HEK293 (cell line): ENCODE data around the gene RB1.

Experiments used
- CTCF ChIA-PET: fragments of 350-600 bp; formaldehyde crosslinking; extraction: SDS; loops from one replicate; lab custom pipeline; 2021; ENCODE audit warnings: antibody characterized with exemption; lab: Yijun Ruan, JAX
- POLR2A ChIA-PET: fragments of 300-600 bp; formaldehyde crosslinking; extraction: SDS; loops from one replicate; lab custom pipeline; 2020; ENCODE audit warnings: antibody characterized with exemption, inconsistent platforms; lab: Yijun Ruan, JAX
- H3K27ac ChIP-seq: fragments of 200-500 bp; sonication (Bioruptor generic); 2 replicates; pipeline ENCODE4 v1.5.1; 2014; ENCODE audit warnings: low read depth, low read length, control low read depth, inconsistent platforms; ENCODE audit errors: extremely low read depth
- H3K36me3 ChIP-seq, 2 experiments: fragments of 200-500 bp in 1 of 2; sonication (Bioruptor generic) in 1 of 2; 1 replicate in 1 of 2; 2 replicates in 1 of 2; pipeline ENCODE4 v1.5.1; 2014 to 2017; ENCODE audit warnings: inconsistent platforms in 2 of 2, low read length in 2 of 2; ENCODE audit not compliant: control insufficient read depth in 2 of 2, insufficient read depth in 1 of 2
- H3K4me1 ChIP-seq: fragments of 200-500 bp; sonication (Bioruptor generic); 2 replicates; pipeline ENCODE4 v1.5.1; 2014; ENCODE audit warnings: mild to moderate bottlenecking, low read length, inconsistent platforms; ENCODE audit not compliant: control insufficient read depth, insufficient read depth
- H3K4me3 ChIP-seq: 2 replicates; pipeline ENCODE4 v1.5.1; 2011; ENCODE audit warnings: low read depth, mild to moderate bottlenecking, control low read depth, low read length, moderate library complexity
- H3K9me3 ChIP-seq: fragments of 200-500 bp; sonication (Bioruptor generic); 2 replicates; pipeline ENCODE4 v1.5.1; 2014; ENCODE audit warnings: low read depth, low read length, inconsistent platforms; ENCODE audit not compliant: control insufficient read depth, insufficient read depth
- KLF7 ChIP-seq: fragments of 450-650 bp; formaldehyde crosslinking; IDR thresholded peaks from 2 replicates; pipeline ENCODE4 v1.5.1; 2016; ENCODE audit warnings: missing biosample characterization, missing genetic modification characterization, borderline replicate concordance
- REPIN1 ChIP-seq: fragments of 450-650 bp; formaldehyde crosslinking; IDR thresholded peaks from 2 replicates; pipeline ENCODE4 v1.5.1; 2017; ENCODE audit warnings: missing biosample characterization, missing genetic modification characterization, low read depth
- SALL2 ChIP-seq: fragments of 450-650 bp; formaldehyde crosslinking; IDR thresholded peaks from 2 replicates; pipeline ENCODE4 v1.5.0; 2017; ENCODE audit warnings: missing biosample characterization, mild to moderate bottlenecking, missing genetic modification characterization, borderline replicate concordance
- SCRT2 ChIP-seq: fragments of 450-650 bp; formaldehyde crosslinking; IDR thresholded peaks from 2 replicates; pipeline ENCODE4 v1.5.1; 2016; ENCODE audit warnings: missing biosample characterization, missing genetic modification characterization
- ZBTB48 ChIP-seq: fragments of 450-650 bp; formaldehyde crosslinking; IDR thresholded peaks from 2 replicates; pipeline ENCODE4 v1.5.1; 2016; ENCODE audit warnings: missing biosample characterization, missing genetic modification characterization
- ZNF248 ChIP-seq: fragments of 450-650 bp; formaldehyde crosslinking; IDR thresholded peaks from 2 replicates; pipeline ENCODE4 v1.5.1; 2017; ENCODE audit warnings: missing biosample characterization, missing genetic modification characterization
- ZNF311 ChIP-seq: fragments of 450-650 bp; formaldehyde crosslinking; IDR thresholded peaks from 2 replicates; pipeline ENCODE4 v1.5.1; 2017; ENCODE audit warnings: missing biosample characterization, missing genetic modification characterization, borderline replicate concordance
- ZNF433 ChIP-seq: fragments of 450-650 bp; formaldehyde crosslinking; IDR thresholded peaks from 2 replicates; pipeline ENCODE4 v1.5.1; 2016; ENCODE audit warnings: missing biosample characterization, missing genetic modification characterization, low read depth
- ZNF510 ChIP-seq: fragments of 450-650 bp; formaldehyde crosslinking; IDR thresholded peaks from 2 replicates; pipeline ENCODE4 v1.5.1; 2018; ENCODE audit warnings: mild to moderate bottlenecking, missing genetic modification characterization, missing biosample characterization; ENCODE audit not compliant: insufficient replicate concordance
- ZNF585B ChIP-seq: fragments of 450-650 bp; formaldehyde crosslinking; IDR thresholded peaks from 2 replicates; pipeline ENCODE4 v1.5.1; 2016; ENCODE audit warnings: missing biosample characterization, missing genetic modification characterization
- TF ChIP-seq, protein P1 (sequence below): fragments of 450-650 bp; formaldehyde crosslinking; IDR thresholded peaks from 2 replicates; pipeline ENCODE4 v1.5.1; 2016; ENCODE audit warnings: missing biosample characterization, missing genetic modification characterization
- TF ChIP-seq, protein P2 (sequence below): fragments of 450-650 bp; formaldehyde crosslinking; conservative IDR thresholded peaks from 2 replicates; pipeline ENCODE4 v1.5.1; 2016; ENCODE audit warnings: low read depth, missing biosample characterization, missing genetic modification characterization
- TF ChIP-seq, protein P3 (sequence below): fragments of 450-650 bp; formaldehyde crosslinking; IDR thresholded peaks from 2 replicates; pipeline ENCODE4 v1.5.1; 2016; ENCODE audit warnings: missing biosample characterization, missing genetic modification characterization

Gene RB1

DNA sequence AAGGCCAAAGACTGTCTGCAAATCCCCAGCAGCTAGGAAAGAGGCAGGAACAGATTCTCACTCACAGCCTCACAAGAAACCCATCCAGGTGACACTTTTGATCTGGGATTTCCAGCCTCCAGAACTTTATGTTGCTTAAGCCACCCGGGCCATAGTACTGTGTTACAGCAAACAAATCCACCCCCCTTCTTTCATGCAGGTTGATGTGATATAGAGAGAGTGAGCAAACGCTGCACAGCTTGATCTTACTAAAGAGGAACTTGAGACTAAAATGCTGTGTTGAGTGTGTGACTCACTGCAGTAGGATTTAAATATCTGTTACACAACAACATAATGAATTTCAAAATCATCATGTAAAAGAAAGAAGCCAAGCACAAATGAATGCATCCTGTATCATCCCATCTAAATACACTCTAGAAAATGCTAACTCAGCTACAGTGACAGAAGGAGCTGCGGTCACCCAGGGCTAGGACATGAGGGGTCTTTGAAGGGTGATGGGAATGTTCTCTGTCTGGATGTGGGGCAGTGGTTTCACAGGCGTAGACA lies 197.2 kb downstream of the RB1 start:
- Histone ChIP-seq H3K36me3 (no peaks in the 10 kb centered on the region), H3K27ac (no peak overlapping the region), H3K9me3 (no peaks in the 10 kb centered on the region), H3K4me3 (no peak overlapping the region), H3K4me1 (no peaks in the 10 kb centered on the region)
- POLR2A ChIA-PET = no interaction called here
- TF ChIP-seq ZNF311 (no peak), KLF7 (no peak), REPIN1 (no peak), ZNF510 (no peak), ZNF248 (no peak), SALL2 (no peak)
- TF ChIP-seq, protein P1, sequence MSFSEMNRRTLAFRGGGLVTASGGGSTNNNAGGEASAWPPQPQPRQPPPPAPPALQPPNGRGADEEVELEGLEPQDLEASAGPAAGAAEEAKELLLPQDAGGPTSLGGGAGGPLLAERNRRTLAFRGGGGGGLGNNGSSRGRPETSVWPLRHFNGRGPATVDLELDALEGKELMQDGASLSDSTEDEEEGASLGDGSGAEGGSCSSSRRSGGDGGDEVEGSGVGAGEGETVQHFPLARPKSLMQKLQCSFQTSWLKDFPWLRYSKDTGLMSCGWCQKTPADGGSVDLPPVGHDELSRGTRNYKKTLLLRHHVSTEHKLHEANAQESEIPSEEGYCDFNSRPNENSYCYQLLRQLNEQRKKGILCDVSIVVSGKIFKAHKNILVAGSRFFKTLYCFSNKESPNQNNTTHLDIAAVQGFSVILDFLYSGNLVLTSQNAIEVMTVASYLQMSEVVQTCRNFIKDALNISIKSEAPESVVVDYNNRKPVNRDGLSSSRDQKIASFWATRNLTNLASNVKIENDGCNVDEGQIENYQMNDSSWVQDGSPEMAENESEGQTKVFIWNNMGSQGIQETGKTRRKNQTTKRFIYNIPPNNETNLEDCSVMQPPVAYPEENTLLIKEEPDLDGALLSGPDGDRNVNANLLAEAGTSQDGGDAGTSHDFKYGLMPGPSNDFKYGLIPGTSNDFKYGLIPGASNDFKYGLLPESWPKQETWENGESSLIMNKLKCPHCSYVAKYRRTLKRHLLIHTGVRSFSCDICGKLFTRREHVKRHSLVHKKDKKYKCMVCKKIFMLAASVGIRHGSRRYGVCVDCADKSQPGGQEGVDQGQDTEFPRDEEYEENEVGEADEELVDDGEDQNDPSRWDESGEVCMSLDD = no peak
- TF ChIP-seq, protein P2, sequence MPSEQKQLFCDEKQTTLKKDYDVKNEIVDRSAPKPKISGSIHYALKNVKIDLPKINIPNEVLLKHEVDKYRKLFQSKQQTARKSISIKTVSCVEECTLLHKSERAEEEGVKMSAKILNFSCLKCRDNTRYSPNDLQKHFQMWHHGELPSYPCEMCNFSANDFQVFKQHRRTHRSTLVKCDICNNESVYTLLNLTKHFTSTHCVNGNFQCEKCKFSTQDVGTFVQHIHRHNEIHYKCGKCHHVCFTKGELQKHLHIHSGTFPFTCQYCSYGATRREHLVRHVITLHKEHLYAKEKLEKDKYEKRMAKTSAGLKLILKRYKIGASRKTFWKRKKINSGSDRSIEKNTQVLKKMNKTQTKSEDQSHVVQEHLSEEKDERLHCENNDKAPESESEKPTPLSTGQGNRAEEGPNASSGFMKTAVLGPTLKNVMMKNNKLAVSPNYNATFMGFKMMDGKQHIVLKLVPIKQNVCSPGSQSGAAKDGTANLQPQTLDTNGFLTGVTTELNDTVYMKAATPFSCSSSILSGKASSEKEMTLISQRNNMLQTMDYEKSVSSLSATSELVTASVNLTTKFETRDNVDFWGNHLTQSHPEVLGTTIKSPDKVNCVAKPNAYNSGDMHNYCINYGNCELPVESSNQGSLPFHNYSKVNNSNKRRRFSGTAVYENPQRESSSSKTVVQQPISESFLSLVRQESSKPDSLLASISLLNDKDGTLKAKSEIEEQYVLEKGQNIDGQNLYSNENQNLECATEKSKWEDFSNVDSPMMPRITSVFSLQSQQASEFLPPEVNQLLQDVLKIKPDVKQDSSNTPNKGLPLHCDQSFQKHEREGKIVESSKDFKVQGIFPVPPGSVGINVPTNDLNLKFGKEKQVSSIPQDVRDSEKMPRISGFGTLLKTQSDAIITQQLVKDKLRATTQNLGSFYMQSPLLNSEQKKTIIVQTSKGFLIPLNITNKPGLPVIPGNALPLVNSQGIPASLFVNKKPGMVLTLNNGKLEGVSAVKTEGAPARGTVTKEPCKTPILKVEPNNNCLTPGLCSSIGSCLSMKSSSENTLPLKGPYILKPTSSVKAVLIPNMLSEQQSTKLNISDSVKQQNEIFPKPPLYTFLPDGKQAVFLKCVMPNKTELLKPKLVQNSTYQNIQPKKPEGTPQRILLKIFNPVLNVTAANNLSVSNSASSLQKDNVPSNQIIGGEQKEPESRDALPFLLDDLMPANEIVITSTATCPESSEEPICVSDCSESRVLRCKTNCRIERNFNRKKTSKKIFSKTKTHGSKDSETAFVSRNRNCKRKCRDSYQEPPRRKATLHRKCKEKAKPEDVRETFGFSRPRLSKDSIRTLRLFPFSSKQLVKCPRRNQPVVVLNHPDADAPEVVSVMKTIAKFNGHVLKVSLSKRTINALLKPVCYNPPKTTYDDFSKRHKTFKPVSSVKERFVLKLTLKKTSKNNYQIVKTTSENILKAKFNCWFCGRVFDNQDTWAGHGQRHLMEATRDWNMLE (tag by site-specific recombination) = no peak
- TF ChIP-seq, protein P3, sequence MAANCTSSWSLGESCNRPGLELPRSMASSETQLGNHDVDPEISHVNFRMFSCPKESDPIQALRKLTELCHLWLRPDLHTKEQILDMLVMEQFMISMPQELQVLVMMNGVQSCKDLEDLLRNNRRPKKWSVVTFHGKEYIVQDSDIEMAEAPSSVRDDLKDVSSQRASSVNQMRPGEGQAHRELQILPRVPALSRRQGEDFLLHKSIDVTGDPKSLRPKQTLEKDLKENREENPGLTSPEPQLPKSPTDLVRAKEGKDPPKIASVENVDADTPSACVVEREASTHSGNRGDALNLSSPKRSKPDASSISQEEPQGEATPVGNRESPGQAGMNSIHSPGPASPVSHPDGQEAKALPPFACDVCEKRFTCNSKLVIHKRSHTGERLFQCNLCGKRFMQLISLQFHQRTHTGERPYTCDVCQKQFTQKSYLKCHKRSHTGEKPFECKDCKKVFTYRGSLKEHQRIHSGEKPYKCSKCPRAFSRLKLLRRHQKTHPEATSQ (tag by site-specific recombination) = no peak
- CTCF ChIA-PET = no interaction called here

DNA sequence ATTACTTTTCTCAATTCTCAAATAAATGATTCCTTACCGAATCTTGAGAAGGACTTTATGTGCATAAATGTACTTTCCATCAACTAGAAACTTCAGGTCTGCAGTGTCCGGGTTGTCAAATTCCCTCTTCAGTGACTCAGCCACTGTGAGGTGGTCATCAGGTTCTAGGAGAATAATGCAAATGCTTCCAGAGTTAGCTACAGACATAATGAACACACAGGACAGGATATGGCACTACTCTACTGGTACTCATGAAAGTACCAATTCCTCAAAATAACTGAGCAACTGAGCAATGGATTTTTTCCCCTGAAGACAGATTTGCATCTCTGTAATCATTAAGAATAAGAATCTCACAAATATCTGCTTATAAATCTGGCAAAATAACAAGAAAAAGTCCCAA lies 198.2 kb downstream of the RB1 start:
- POLR2A ChIA-PET = no interaction called here
- Histone ChIP-seq H3K36me3 (no peaks in the 10 kb centered on the region), H3K4me1 (no peaks in the 10 kb centered on the region), H3K27ac (no peak overlapping the region), H3K4me3 (no peak overlapping the region), H3K9me3 (no peaks in the 10 kb centered on the region)
- TF ChIP-seq ZBTB48 (tag by site-specific recombination) (no peak), ZNF585B (no peak), SCRT2 (tag by site-specific recombination) (no peak), KLF7 (no peak), ZNF433 (no peak)
- CTCF ChIA-PET = no interaction called here
